GM19324 (cell line): ENCODE results near the gene ORM1.
"Not testable (repeated sequence)": the region's sequence is repeated elsewhere in the genome, so short reads cannot be mapped to it uniquely, and the experiment has no call there.

Source experiments
- ATAC-seq: cut with Tn5 transposase; IDR thresholded peaks from one replicate; pipeline ENCODE4 v1.9.1; 2021; ENCODE audit warnings: mild to moderate bottlenecking, moderate library complexity; ENCODE audit not compliant: unreplicated experiment, low FRiP score

ORM1 gene

GRCh38 chr9:114304416-114305188 is 18.3 kb upstream of the ORM1 start:
- no peak for ATAC-seq

- ATAC-seq = no peak
These were observed 15.0 kb upstream of the ORM1 start for GRCh38 chr9:114307899-114308267.

- ATAC-seq = no peak
These were observed 14.4 kb upstream of the ORM1 start for GRCh38 chr9:114308361-114308950.

GRCh38 chr9:114309096-114309495 is 13.8 kb upstream of the ORM1 start:
- no peak for ATAC-seq

GRCh38 chr9:114310471-114311450 is 12.1 kb upstream of the ORM1 start:
- ATAC-seq = no peak

- ATAC-seq = no peak
These were observed 11.1 kb upstream of the ORM1 start for GRCh38 chr9:114311571-114312512.

- no peak for ATAC-seq
These were observed 10.4 kb upstream of the ORM1 start for GRCh38 chr9:114312513-114312875.

GRCh38 chr9:114313186-114313585 is 9.7 kb upstream of the ORM1 start:
- no peak for ATAC-seq

GRCh38 chr9:114314256-114314867 is 8.5 kb upstream of the ORM1 start:
- no peak for ATAC-seq

GRCh38 chr9:114314881-114315722 is 7.8 kb upstream of the ORM1 start:
- no peak for ATAC-seq

- no peak for ATAC-seq
These were observed 7.1 kb upstream of the ORM1 start for GRCh38 chr9:114315723-114316363.

- ATAC-seq = no peak
These were observed 6.2 kb upstream of the ORM1 start for GRCh38 chr9:114316605-114317230.

- ATAC-seq = no peak
These were observed 5.1 kb upstream of the ORM1 start for GRCh38 chr9:114317665-114318357.

GRCh38 chr9:114318416-114318815 is 4.5 kb upstream of the ORM1 start:
- no peak for ATAC-seq

GRCh38 chr9:114319147-114319546 is 3.8 kb upstream of the ORM1 start:
- no peak for ATAC-seq

GRCh38 chr9:114320710-114321109 is 2.2 kb upstream of the ORM1 start:
- not testable (repeated sequence) for ATAC-seq

GRCh38 chr9:114321759-114322158 is 1.1 kb upstream of the ORM1 start:
- no peak for ATAC-seq
